HG03039 (cell line): ENCODE measurements around the gene HOXA1.
"Not testable (repeated sequence)": the region's sequence is repeated elsewhere in the genome, so short reads cannot be mapped to it uniquely, and the experiment has no call there.

ENCODE experiments used
- ATAC-seq: cut with Tn5 transposase; IDR thresholded peaks from one replicate; pipeline ENCODE4 v1.9.1; 2021; ENCODE audit warnings: mild to moderate bottlenecking, moderate library complexity; ENCODE audit not compliant: unreplicated experiment

Gene HOXA1

DNA sequence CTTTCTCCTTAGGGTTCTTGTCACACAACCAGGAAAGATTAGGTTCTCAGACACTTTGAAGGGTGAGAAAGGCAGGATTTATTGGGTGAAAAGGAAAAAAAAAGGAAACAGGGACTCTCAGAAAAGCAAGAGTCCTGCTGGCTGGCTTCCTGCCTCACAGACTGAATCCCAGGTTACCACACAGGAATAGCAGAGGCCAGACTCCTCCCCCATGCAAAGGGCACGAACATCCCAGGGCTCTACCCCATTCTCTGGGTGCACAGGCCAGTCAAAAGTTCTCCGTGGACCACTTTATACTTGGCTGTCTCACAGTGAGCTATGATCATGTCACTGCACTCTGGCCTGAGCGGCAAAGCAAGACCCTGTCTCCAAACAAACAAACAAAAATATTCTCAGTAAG is 42.6 kb downstream of the HOXA1 start:
- ATAC-seq = no peak

DNA sequence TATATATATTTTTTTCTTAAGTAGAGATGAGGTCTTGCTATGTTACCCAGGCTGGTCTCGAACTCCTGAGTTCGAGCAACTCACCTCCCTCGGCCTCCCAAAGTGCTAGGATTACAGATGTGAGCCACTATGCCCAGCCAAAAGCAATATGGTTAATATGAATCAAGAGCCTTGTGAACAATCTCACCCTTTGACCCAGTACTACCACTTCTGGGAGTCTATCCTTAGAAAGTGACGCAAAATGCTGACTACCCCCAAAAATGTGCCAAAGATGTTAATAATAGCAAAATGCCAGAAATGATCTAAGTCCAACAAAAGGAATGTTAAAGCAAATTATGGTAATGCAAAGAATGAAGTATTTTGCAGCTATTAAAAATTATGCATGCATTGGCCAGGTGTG is 44.3 kb downstream of the HOXA1 start:
- no peak for ATAC-seq

DNA sequence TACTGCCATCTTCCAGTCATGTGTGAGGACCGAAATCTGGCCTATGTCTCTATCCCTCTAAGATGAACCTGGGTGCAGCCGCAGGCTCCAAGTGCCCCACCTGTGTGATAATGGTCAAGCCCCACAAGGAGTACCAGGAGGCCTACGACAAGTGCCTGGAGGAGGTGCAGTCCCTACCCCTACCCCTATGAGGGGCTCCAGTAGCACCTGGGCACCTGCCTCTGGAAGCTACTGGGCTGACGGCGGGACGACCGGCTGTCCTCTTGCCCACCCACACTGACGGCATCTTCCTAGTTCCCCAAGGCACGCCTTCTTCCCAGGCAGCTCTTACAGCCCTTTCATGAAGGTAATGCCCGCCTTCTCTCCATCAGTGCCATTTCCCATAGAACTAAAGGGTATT is 47.4 kb downstream of the HOXA1 start:
- ATAC-seq = no peak

DNA sequence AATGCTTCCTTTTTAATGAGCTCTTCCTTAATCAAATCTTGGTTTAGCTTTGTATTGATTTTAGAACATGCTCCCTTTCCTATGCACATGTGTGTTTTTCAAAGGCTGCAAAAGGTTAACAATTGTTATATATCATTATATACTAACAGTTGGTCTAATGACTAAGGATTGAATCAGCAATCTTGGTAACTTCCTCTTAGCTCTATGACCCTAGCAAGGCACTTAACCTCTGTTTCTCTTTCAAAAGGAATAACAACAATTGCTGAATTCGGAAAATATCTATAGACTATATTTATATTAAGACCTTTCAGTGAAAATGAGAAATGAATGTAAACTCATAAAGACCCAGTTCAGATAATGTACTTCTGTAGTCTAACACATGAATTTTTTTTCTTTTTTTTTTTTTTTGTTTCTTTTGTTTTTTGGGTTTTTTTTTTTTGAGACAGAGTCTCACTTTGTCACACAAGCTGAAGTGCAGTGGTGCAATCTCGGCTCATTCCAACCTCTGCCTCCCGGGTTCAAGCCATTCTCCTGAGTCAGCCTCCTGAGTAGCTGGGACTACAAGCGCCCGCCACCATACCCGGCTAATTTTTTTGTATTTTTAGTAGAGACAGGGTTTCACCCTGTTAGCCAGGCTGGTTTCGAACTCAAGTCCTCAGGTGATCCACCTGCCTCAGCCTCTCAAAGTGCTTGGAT is 48.8 kb downstream of the HOXA1 start:
- ATAC-seq = no peak

DNA sequence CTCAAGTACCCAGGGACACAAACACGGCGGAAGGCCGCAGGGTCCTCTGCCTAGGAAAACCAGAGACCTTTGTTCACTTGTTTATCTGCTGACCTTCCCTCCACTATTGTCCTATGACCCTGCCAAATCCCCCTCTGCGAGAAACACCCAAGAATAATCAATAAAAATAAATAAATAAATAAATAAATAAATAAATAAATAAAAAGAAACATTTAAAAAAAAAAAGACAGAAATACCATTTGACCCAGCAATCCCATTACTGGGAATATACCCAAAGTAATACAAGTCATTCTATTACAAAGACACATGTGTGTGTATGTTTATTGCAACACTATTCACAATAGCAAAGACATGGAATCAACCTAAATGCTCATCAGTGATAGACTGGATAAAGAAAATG is 49.8 kb downstream of the HOXA1 start:
- ATAC-seq = not testable (repeated sequence)

DNA sequence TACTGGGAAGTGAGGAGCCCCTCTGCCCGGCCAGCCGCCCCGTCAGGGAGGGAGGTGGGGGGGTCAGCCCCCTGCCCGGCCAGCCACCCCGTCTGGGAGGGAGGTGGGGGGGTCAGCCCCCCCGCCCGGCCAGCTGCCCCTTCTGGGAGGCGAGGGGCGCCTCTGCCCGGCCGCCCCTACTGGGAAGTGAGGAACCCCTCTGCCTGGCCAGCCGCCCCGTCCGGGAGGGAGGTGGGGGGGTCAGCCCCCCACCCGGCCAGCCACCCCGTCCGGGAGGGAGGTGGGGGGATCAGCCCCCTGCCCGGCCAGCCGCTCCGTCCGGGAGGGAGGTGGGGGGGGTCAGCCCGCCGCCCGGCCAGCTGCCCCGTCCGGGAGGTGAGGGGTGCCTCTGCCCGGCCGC is 50.7 kb downstream of the HOXA1 start:
- not testable (repeated sequence) for ATAC-seq
